ENCODE data around the gene HSPA1L.
"Not testable (repeated sequence)": the region's sequence is repeated elsewhere in the genome, so short reads cannot be mapped to it uniquely, and the experiment has no call there.

The HSPA1L gene

GRCh38 chr6:31811645-31812044 is 3.4 kb downstream of the HSPA1L start:
- no peak for DNase-seq (ENCODE audit: low spot score)
- TF ChIP-seq, protein P1, sequence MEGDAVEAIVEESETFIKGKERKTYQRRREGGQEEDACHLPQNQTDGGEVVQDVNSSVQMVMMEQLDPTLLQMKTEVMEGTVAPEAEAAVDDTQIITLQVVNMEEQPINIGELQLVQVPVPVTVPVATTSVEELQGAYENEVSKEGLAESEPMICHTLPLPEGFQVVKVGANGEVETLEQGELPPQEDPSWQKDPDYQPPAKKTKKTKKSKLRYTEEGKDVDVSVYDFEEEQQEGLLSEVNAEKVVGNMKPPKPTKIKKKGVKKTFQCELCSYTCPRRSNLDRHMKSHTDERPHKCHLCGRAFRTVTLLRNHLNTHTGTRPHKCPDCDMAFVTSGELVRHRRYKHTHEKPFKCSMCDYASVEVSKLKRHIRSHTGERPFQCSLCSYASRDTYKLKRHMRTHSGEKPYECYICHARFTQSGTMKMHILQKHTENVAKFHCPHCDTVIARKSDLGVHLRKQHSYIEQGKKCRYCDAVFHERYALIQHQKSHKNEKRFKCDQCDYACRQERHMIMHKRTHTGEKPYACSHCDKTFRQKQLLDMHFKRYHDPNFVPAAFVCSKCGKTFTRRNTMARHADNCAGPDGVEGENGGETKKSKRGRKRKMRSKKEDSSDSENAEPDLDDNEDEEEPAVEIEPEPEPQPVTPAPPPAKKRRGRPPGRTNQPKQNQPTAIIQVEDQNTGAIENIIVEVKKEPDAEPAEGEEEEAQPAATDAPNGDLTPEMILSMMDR (IDR thresholded peaks at IDR 0.05; ENCODE audit: extremely low read depth, missing control alignments): no peak

GRCh38 chr6:31808599-31808998 is 6.5 kb downstream of the HSPA1L start:
- DNase-seq (ENCODE audit: low spot score): not testable (repeated sequence)

- TF ChIP-seq, protein P1 (IDR thresholded peaks at IDR 0.05; ENCODE audit: extremely low read depth, missing control alignments): no peak
- peak; percentile 99 for DNase-seq (ENCODE audit: low spot score)
Measured at GRCh38 chr6:31806470-31807272, 8.4 kb downstream of the HSPA1L start, which contains the start of gene LSM2. Gene LSM2 (minus strand): TSS chr6:31806966. CDS start chr6:31806757, 209 bp downstream.

DNA sequence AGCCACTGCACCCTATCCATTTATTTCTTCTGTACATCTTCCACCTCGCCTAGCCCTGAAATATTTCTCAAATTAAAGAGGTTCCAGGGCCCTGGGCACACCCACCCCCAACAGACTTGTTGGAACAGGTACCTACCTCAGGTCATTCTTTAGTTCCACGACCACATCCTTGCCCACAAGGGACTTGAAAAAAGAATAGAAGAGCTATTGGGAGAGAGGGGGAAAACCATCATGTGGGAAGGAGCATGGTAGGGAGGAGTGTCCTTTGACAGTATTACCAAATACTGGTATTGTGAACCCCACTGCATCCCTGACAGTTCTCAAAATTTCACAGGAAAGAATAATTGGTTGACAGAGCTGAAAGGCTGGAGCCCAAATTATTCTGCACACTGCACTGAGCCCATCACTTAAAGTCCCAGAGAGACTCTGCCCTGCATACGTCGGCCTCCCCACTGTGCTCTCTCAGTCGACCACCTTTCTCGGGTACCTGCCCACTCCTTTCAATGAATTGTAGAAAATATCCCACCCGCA is 9.1 kb downstream of the HSPA1L start:
- no peak for DNase-seq (ENCODE audit: low spot score)
- TF ChIP-seq, protein P1 (IDR thresholded peaks at IDR 0.05; ENCODE audit: extremely low read depth, missing control alignments): no peak

DNA sequence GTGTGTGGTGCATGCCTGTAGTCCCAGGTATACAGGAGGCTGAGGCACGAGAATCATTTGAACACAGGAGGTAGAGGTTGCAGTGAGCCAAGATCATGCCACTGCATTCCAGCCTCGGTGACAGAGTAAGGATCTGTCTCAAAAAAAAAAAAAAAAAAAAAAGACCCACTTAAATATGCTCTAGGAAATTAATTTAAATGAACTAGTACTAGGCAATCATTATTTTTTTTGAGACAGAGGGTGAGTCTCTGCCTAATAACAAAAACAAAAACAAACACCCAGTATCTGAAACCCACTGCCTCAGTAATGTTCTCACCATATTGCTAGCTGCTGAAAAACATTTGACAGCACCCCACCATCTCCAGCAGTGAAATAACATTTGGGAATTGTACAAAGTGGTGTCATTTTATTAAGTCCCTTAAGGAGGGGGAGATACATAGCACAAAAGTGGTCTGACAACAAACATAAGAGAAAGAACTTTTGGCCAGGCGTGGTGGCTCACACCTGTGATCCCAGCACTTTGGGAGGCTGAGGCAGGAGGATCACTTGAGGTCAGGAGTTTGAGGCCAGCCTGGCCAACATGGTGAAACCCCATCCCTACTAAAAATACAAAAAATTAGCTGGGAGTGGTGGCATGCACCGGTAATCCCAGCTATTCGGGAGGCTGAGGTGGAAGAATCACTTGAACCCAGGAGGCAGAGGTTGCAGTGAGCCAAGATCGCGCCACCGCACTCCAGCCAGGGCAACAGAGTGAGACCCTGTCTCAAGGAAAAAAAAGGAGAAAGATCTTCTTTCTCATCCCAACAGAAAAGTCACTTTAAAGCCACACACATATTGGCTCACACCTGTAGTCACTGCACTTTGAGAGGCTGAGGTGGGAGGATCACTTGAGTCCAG is 13.8 kb downstream of the HSPA1L start:
- DNase-seq (ENCODE audit: low spot score): not testable (repeated sequence)

GRCh38 chr6:31799781-31800180 is 15.3 kb downstream of the HSPA1L start:
- TF ChIP-seq, protein P1 (IDR thresholded peaks at IDR 0.05; ENCODE audit: extremely low read depth, missing control alignments): no peak
- DNase-seq (ENCODE audit: low spot score): no peak

DNA sequence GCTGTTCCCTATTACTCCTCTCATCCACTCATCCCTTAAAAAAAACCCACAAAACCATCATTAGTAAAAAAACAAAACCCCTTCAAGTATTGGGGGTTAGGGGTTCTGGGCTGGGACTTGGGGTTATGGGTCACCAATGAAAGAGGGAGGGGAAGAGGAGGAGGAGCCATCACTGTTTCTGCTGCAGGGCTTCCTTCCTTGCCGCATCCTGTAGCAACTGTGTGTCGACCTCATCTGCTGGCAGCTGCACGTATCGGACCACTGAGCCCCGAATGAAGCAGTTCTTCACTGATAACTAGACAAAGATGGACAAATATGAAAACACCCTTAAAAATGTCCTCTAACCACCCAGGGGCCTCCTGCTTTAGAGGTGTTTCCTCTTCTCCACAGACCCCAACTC is 17.5 kb downstream of the HSPA1L start:
- TF ChIP-seq, protein P1 (IDR thresholded peaks at IDR 0.05; ENCODE audit: extremely low read depth, missing control alignments): no peak
- DNase-seq (ENCODE audit: low spot score): peak; percentile 38

DNA sequence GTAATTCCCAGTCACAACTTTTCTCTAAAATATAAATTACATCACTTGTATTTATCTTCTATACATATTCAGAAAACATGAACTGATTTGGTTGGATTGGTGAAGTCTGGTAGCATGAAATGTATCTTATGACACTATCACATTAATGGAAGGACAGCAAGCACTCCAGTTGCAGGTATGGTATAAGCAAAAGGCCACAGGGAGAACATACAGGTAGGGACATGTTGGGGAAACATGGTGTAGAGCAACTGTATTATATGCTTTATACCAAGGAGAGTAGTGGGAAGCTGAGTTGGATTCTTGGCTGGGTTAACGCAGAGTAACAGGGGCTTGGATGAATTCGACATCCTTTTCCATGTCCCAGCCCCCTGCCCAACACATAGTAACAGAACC is 18.1 kb downstream of the HSPA1L start:
- DNase-seq (ENCODE audit: low spot score): no peak
- TF ChIP-seq, protein P1 (IDR thresholded peaks at IDR 0.05; ENCODE audit: extremely low read depth, missing control alignments): no peak

Measured in GM20000 (cell line).